Measurements from ENCODE around the gene FIGNL1.

FIGNL1 gene

DNA sequence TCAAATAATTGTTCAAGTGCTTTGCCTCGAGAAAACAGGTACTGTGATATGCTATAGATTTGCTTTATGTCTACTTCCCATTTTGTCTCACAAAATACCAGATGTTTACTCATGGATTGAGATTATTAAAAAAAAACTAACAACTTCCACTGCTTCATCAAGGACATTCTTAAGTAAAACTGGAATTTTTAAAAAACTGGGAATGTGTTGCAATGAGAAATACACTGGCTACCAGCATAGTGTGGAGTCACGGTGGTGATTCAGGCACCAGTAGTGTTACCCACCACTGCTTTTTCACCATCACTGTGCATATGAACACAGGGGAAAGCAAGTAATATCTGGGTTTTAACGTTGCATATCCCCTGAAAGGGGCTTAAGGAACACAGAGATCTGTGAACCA is 21.2 kb downstream of the FIGNL1 start:
- FAIRE-seq (no peak), DNase-seq (ENCODE audit: low spot score) (no peak)

- FAIRE-seq (no peak), DNase-seq (ENCODE audit: low spot score) (no peak)
Observed at GRCh38 chr7:50427518-50427917, 22.6 kb downstream of the FIGNL1 start.

GRCh38 chr7:50426280-50427045 is 23.7 kb downstream of the FIGNL1 start:
- DNase-seq (ENCODE audit: low spot score), result no peak
- no peak for FAIRE-seq

DNA sequence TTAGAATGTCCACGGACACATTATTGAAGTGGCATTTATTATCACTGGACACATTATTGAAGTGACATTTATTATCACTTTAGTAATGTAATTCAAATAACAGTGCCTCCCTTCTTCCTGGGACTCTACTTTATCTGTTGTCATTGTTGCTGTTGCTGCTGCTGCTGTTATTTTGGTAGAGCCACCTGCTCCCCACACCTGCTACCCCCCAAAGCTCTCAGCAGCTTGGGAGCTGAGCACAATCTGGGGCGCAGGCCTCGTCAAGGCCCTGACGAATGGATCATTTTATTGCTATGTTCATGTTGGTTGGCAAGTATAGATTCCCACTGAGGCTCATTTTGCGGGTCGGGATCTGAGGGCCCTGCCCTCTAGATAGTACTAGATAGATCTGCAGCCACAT is 24.8 kb downstream of the FIGNL1 start:
- FAIRE-seq (no peak), DNase-seq (ENCODE audit: low spot score) (no peak)

DNA sequence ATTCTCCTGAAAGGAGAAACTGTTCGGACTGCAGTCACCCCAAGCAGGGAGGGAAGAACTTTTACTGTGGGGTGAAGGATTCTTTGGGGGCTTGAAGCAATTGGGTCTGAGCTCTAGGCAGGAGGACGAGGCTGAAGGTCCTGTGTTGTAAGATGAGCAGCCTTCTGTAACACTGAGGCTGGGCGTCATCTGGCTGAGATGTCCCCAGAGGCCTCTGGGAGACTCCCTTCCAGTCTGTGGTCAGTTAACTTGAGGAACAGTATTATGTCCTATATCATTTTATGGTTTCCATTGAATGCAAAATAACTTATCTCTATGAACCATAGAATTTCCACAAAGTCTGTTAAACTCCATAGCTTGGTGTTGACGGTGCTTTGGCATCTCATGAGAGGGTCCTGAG is 26.3 kb downstream of the FIGNL1 start:
- FAIRE-seq (no peak), DNase-seq (ENCODE audit: low spot score) (no peak)

DNA sequence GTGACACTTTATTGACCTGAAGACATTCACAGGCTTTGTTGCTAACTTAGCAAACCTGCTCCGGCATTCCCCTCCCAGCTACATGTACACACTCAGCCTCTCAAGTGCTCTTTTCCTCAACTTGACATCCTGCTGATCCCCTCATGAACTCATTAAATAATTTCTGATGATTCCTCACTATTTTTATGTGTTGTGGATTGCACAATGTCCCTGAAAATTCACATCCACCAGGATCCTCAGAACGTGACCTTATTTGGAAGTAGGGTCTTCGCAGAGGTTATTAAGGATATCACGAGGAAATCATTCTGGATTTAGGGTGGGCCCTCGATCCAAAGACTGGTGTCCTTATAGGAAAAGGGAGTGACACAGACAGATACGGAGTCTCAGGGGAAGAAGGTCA is 27.3 kb downstream of the FIGNL1 start:
- FAIRE-seq (no peak), DNase-seq (ENCODE audit: low spot score) (no peak)

DNA sequence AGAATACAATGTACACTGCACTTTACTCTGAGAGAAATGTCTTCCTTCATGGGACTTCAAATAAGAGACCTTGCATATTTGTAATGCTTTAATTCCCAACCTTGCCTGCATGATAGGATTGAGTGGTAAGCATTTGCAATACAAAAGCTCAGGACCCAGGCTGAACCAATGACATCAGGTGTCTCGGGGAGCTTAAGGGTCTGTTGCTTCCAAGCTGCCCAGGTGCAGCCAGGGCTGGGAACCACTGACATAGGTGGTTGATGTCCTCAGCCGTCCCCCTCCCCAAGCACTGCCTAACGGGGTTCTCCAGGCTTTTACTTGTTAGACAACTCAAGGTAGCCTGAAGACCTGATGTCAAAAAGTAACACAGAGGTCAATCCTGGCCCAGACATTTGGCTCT is 29.1 kb downstream of the FIGNL1 start:
- DNase-seq (ENCODE audit: low spot score) (no peak), FAIRE-seq (no peak)

GRCh38 chr7:50418526-50419290 is 31.4 kb downstream of the FIGNL1 start:
- no peak for DNase-seq (ENCODE audit: low spot score)
- no peak for FAIRE-seq

DNA sequence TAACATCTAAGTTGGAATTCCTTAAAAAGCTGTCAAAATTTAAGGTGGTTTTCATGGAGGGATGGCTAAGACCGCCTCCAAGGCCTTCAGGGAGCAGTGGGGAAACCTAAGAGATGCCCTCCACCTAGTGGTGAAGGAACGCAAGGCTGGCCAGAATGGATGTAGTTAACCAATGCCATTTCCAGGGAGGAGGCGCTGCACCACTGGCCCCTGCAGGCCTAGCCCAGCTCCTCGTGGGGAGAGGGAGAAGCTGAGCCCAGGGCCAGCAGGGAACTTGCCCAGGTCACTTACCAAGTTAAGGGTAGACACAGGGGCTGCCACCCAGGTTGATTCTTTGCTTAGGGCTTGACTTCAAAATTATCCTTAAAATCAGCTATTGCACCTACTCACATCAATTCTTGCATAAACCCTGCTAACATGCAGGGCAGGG is 32.0 kb downstream of the FIGNL1 start:
- peak; percentile 68 for DNase-seq (ENCODE audit: low spot score)
- FAIRE-seq, result peak; percentile 66

DNA sequence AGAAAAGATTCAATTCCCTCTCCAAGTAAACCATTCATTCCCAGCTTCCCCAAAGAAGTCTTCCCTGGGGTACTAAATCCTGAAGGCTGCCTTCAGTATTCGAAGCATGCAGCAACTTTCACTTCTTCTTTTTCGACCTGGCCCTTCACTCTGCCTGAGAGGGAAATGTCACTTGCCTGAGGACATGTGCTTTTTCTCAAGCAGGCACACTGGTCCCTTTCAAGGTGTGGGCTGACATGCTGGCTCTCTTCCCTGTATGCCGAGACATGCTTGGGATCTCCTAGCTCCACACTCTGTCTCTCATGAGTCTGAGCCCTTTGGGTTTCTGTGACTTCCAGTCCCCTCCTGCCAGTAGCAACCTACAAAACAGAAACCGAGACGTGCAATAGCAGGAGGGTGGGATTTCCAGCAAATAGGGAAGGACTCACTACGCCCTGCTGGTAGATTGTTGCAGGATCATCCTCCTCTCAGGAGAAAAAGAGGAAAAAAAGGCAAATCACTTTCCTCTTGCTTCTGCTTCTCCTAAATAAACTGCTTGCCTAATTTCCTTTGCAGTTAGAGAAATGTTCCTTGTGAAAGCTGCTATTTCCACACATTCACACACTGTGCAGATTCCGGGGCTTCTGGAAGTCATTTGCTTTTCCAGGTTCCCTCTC is 33.5 kb downstream of the FIGNL1 start:
- no peak for FAIRE-seq
- DNase-seq (ENCODE audit: low spot score), result no peak

DNA sequence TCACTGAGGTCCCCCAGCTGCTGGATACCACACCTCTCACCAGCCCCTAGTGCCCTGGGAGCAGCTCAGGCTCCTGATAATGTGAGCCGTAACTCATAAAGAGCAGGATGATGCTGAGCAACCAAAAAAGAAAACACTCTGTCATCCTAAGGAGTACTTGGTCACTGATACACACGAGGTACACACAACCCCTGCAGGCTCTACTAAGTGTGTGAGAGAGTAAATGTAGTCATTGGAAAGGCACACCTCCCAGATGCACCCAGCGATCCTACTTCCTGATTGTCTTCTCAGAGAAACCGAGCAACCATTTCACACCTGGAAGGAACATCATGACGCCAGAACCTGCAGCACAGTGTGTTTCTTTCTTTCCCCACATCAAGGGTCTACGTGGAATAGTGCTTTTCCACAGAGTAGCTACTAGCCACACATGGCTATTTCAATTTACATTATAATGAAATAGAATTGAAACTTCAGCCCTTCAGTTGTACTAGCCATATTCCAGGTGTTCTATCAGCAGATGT is 34.2 kb downstream of the FIGNL1 start:
- FAIRE-seq, result no peak

DNA sequence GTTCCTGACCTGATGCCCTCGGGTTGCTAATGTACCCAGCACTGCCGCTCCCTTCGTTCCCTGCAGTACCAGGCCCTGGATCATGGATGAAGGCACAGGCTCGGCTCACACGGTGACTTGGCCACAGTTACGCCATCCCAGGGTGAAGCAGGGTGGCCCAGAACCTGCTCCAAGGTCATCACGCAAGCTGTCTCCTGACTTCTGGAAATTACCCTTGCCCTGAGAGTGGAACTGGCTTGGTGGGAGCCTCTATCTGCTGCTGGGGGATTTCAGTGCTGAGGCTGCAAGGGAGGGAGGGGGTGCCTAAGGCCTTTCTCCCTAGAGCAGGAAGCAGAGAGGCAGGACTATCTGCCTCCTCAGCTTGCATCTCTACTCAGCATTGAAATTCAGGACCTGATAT is 36.6 kb downstream of the FIGNL1 start:
- FAIRE-seq, result no peak
- DNase-seq (ENCODE audit: low spot score), result no peak

More for the DNA sequence above, 34.2 kb downstream of the FIGNL1 start:
- no peak for DNase-seq (ENCODE audit: low spot score)

GRCh38 chr7:50412973-50413372 is 37.2 kb downstream of the FIGNL1 start:
- no peak for DNase-seq (ENCODE audit: low spot score)
- FAIRE-seq, result no peak

- DNase-seq (ENCODE audit: low spot score) (no peak), FAIRE-seq (no peak)
Observed at GRCh38 chr7:50411332-50411731, 38.8 kb downstream of the FIGNL1 start.

DNA sequence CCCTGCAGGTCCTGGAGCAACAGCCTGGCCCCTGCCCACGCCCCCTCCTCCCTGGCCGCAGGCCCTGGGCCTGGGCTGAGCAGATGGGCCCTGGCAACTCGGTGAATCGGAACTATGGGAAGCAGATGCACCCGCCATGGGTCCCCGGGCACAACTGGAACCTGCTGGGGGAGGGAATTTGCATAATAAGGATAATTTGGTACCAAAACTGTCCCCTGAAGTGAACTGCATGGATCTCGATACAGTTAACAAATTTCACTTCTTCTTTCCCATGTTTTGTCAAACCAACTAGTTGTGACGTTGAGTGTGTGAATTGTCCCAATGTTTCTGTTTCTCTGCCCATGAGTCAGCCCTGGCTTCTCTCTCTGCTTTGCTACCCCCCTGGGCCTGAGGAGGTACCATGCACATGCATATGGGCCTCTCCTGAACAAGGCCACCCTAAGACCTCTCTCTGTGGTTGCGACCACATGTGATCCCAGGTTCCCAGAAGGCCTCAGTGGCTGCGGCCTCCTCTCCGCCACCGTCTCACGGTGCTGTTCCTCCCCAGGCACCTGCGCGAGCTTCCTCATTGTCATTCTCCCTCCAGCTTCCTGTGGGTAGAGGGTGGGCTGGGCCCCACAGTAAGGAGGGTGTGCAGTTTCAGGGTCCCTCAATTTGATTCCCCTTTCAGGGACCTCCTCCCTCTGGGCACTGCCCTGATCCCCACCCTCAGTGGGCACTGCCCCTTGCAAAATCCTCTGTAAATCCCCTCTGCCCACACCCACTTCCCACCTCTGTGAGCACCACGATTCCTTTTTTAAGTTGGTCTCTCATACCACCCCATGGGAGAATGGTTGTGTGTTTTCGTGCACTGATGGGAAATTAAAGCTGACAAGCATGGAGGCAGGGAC is 40.0 kb downstream of the FIGNL1 start:
- FAIRE-seq (no peak), DNase-seq (ENCODE audit: low spot score) (no peak)

GRCh38 chr7:50406935-50407334 is 43.2 kb downstream of the FIGNL1 start:
- no peak for FAIRE-seq
- DNase-seq (ENCODE audit: low spot score), result no peak

GRCh38 chr7:50405221-50405620 is 44.9 kb downstream of the FIGNL1 start:
- DNase-seq (ENCODE audit: low spot score) (no peak), FAIRE-seq (no peak)

DNA sequence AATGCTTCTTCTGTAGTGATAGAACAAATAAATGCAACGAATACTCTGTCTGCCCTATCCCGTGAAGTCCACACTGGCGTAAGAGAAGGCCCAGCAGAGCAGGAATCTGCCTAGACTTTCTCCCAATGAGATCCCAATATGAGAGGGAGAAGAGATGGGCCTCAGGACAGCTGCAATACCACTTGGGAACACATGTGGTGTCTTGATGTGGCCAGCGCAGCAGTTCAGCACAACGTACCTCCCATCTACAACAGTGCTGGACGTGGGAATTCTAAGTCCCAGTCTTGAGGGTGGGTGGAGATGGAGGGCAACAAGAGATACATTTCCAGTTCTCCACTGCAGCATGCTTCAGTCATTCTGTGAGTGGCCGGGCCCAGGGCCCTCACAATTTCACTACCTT is 45.8 kb downstream of the FIGNL1 start:
- DNase-seq (ENCODE audit: low spot score) (no peak), FAIRE-seq (no peak)

DNA sequence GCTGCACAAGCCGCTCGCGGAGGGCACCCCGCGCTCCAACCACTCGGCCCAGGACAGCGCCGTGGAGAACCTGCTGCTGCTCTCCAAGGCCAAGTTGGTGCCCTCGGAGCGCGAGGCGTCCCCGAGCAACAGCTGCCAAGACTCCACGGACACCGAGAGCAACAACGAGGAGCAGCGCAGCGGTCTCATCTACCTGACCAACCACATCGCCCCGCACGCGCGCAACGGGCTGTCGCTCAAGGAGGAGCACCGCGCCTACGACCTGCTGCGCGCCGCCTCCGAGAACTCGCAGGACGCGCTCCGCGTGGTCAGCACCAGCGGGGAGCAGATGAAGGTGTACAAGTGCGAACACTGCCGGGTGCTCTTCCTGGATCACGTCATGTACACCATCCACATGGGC is 50.0 kb downstream of the FIGNL1 start:
- FAIRE-seq, result no peak
- no peak for DNase-seq (ENCODE audit: low spot score)

GRCh38 chr7:50399635-50400034 is 50.5 kb downstream of the FIGNL1 start:
- DNase-seq (ENCODE audit: low spot score) (no peak), FAIRE-seq (no peak)

DNA sequence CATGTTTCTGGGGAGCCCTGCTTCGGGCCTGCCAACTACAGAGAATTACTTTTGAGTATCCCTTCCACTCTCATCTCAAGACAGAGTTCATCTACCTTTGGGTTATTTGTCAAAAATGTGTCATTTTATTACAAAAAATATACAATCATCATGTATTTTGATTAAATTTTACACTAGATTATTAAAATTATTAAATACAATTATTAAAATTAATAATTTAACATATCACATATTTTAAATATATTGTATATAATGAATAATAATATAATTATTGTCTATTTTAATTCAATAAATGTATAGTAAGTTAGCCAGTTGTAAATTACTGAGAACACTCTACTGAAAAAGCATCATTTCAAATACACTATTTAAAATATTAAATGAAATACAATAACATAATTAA is 50.9 kb downstream of the FIGNL1 start:
- FAIRE-seq, result peak; percentile 79

More for the DNA sequence above, 50.9 kb downstream of the FIGNL1 start:
- no peak for DNase-seq (ENCODE audit: low spot score)
